IPS DF 4.7 (cell line): ENCODE data around the gene SPIN2B.
"Not testable (repeated sequence)": the region's sequence is repeated elsewhere in the genome, so short reads cannot be mapped to it uniquely, and the experiment has no call there.

Experiments
- DNase-seq: peaks from one replicate; pipeline ENCODE4 v3.0.0-alpha.2; 2013; ENCODE audit warnings: low spot score; ENCODE audit errors: extremely low read depth

SPIN2B gene

GRCh38 chrX:57121162-57121755 lies at the start of gene SPIN2B:
Gene SPIN2B, minus strand, starts transcription at chrX:57121548.
- DNase-seq = peak; percentile 62

- DNase-seq = no peak
Measured at GRCh38 chrX:57156397-57157049, 35.2 kb upstream of the SPIN2B start.

GRCh38 chrX:57155171-57155570 lies 33.8 kb upstream of the SPIN2B start:
- no peak for DNase-seq

- not testable (repeated sequence) for DNase-seq
Measured at GRCh38 chrX:57152222-57152621, 30.9 kb upstream of the SPIN2B start.

GRCh38 chrX:57138674-57139073 lies 17.3 kb upstream of the SPIN2B start:
- no peak for DNase-seq

GRCh38 chrX:57137501-57137900 lies 16.2 kb upstream of the SPIN2B start:
- DNase-seq = no peak

- not testable (repeated sequence) for DNase-seq
Measured at GRCh38 chrX:57137073-57137472, 15.7 kb upstream of the SPIN2B start, which contains the start of gene SPIN2A. Gene SPIN2A, minus strand, starts transcription at chrX:57137397. Its CDS starts 800 bp downstream, at chrX:57136597.

- not testable (repeated sequence) for DNase-seq
Measured at GRCh38 chrX:57136589-57136988, 15.2 kb upstream of the SPIN2B start.

- no peak for DNase-seq
Measured at GRCh38 chrX:57135287-57135686, 13.9 kb upstream of the SPIN2B start.

- DNase-seq = no peak
Measured at GRCh38 chrX:57134702-57135101, 13.4 kb upstream of the SPIN2B start.

- no peak for DNase-seq
Measured at GRCh38 chrX:57133706-57134105, 12.4 kb upstream of the SPIN2B start.

GRCh38 chrX:57133284-57133683 lies 11.9 kb upstream of the SPIN2B start:
- not testable (repeated sequence) for DNase-seq

GRCh38 chrX:57132046-57132445 lies 10.7 kb upstream of the SPIN2B start:
- no peak for DNase-seq

GRCh38 chrX:57121816-57122215 lies 468 bp upstream of the SPIN2B start:
- DNase-seq = no peak

- not testable (repeated sequence) for DNase-seq
Measured at GRCh38 chrX:57120619-57121161, 658 bp downstream of the SPIN2B start.

GRCh38 chrX:57119416-57119815 lies 1.9 kb downstream of the SPIN2B start:
- no peak for DNase-seq

- not testable (repeated sequence) for DNase-seq
Measured at GRCh38 chrX:57117566-57117965, 3.8 kb downstream of the SPIN2B start.

- DNase-seq = no peak
Measured at GRCh38 chrX:57104921-57105398, 16.4 kb downstream of the SPIN2B start.

- no peak for DNase-seq
Measured at GRCh38 chrX:57104406-57104805, 16.9 kb downstream of the SPIN2B start.

GRCh38 chrX:57103489-57103888 lies 17.9 kb downstream of the SPIN2B start:
- DNase-seq = no peak

GRCh38 chrX:57102918-57103317 lies 18.4 kb downstream of the SPIN2B start:
- not testable (repeated sequence) for DNase-seq

- no peak for DNase-seq
Measured at GRCh38 chrX:57083143-57083542, 38.2 kb downstream of the SPIN2B start.

- no peak for DNase-seq
Measured at GRCh38 chrX:57074458-57074857, 46.9 kb downstream of the SPIN2B start.
